Breast epithelium (tissue), 3 donors: ENCODE results near the gene PARP16.

Experiments
- CTCF ChIP-seq, 3 donors: fragments of 450-650 bp; IDR thresholded peaks; one replicate each; pipeline ENCODE4 v1.5.1; 2016 to 2017; ENCODE audit warnings: antibody characterized with exemption in 3 of 3, mild to moderate bottlenecking in 3 of 3, moderate library complexity in 3 of 3
- POLR2AphosphoS5 ChIP-seq, 3 donors: sonication (generic); formaldehyde crosslinking; IDR thresholded peaks; one replicate each; pipeline ENCODE4 v1.6.1; 2017; ENCODE audit warnings: antibody characterized with exemption in 3 of 3

DNA sequence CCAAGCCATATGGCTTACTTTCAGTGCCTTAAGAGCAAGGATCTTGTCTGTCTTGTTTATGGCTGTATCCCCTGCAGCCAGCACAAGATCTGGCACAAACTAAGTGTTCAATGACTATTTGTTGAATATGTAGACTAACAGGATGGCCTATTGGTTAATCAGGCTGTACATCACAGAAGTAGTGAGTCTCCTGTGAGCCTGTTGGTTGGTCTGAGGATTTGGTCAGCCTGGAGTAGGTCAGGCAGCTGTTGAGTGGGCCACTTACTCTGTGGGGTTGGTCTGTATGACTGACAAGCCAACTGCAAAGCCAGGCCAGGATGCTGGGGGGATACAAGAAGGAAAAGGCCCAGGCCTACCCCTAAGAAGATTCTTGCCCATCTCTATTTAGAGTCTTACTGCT lies 42.0 kb downstream of the PARP16 start:
- TF ChIP-seq CTCF (IDR thresholded peaks at IDR 0.05), result no peak
- no peak for TF ChIP-seq POLR2AphosphoS5 (IDR thresholded peaks at IDR 0.05)
